ENCODE measurements around the gene NAV3. TPM values are rescaled to one million over a fixed set of nuclear protein-coding genes. Genes with fewer than 3 reads are reported as not detected.

The NAV3 gene
- total and polyA plus RNA-seq, 4 donors, result 0.25 to 40.3 (median 3.9) TPM

DNA sequence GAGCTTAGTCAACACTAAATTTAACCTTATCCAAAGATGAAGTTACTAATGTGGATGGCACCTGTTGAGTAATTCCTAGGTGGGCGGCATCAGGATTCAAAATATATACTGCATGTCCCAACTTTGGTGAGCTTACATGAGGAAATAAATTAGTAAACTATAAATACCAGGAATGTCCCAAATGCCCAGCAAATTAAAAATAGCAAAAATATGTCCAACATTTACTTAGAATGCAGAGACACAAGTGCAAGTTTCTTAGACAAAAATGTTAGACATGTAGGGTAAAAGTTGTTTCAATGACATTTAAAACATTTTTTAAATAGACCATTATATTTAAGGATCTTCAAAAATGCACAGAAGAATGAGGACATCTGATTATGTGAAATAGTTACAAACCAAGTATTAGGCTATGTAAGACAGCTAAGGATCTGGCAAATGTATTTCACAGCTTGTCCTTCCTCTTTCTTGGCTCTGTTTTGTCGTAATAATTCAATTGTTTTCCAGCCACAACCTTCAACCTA is 115.9 kb downstream of the NAV3 start:
- DNase-seq (no peak), ATAC-seq (ENCODE audit: low FRiP score) (no peak)
- no peaks in the 10 kb centered on the region for H3K9me3 ChIP-seq (ENCODE audit: control insufficient read depth, low read length)
- H3K27me3 ChIP-seq (ENCODE audit: control insufficient read depth in 1 of 2, insufficient read depth in 2 of 2, low read length in 1 of 2), result no peaks in the 10 kb centered on the region
- intact Hi-C loops (cut with DNase I), result no loop called here
- no peak overlapping the region for H3K4me3 ChIP-seq (ENCODE audit: low read length in 2 of 2)
- no peaks in the 10 kb centered on the region for H3K4me1 ChIP-seq (ENCODE audit: control insufficient read depth in 1 of 2, insufficient read depth in 2 of 2, low read length in 2 of 2)
- H3K27ac ChIP-seq (ENCODE audit: low read depth in 1 of 2, low read length in 2 of 2), result no peak overlapping the region
- 18 to 31% methylated on average over 2 of the region's 2 CpGs for WGBS, 2 donors
- H3K36me3 ChIP-seq (ENCODE audit: control insufficient read depth in 1 of 2, insufficient read depth in 2 of 2, low read length in 1 of 2), result no peaks in the 10 kb centered on the region

DNA sequence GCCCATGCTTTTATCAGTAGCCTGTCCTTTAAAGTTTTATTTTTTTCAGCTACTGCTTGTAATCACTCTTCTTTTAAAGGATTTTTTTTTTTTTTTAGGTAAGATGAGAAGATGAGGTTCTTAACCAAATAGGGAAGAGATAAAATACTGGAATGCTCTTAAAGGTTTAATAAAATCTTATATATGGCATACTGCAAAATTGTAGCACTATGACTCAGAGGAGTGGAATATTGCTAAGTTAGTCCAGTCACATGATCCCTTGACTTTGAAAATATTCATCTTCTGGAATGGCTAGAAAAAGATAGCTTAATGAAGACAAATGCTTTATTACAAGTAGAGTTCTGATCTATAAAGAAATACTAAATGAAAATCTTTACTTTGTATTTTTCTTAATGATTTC is 116.6 kb downstream of the NAV3 start:
- Histone ChIP-seq H3K9me3 (ENCODE audit: control insufficient read depth, low read length) (no peaks in the 10 kb centered on the region), H3K4me3 (ENCODE audit: low read length in 2 of 2) (no peak overlapping the region), H3K36me3 (ENCODE audit: control insufficient read depth in 1 of 2, insufficient read depth in 2 of 2, low read length in 1 of 2) (no peaks in the 10 kb centered on the region), H3K27ac (ENCODE audit: low read depth in 1 of 2, low read length in 2 of 2) (no peak overlapping the region), H3K4me1 (ENCODE audit: control insufficient read depth in 1 of 2, insufficient read depth in 2 of 2, low read length in 2 of 2) (no peaks in the 10 kb centered on the region), H3K27me3 (ENCODE audit: control insufficient read depth in 1 of 2, insufficient read depth in 2 of 2, low read length in 1 of 2) (no peaks in the 10 kb centered on the region)
- intact Hi-C loops (cut with DNase I), result no loop called here
- ATAC-seq (ENCODE audit: low FRiP score) (no peak), DNase-seq (no peak)

DNA sequence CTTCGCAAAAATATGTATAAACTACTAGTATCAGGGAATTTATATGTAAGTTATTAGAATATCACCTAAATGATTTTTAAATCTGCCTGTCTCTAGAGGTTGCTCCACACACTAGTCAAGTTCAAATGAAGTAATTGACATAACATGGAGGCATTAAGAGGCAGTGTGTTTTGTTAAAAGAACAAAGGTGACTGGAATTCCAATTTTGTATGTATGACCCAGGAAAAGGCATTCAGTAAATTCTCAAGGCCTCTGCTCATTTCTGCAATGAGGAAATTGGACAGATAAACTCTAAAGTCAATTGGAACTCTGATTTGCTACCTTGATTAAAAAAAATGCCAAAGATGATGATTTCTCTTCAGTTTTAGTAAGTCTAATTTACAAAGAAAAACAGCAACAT is 117.1 kb downstream of the NAV3 start:
- H3K4me1 ChIP-seq (ENCODE audit: control insufficient read depth in 1 of 2, insufficient read depth in 2 of 2, low read length in 2 of 2), result no peaks in the 10 kb centered on the region
- no peaks in the 10 kb centered on the region for H3K27me3 ChIP-seq (ENCODE audit: control insufficient read depth in 1 of 2, insufficient read depth in 2 of 2, low read length in 1 of 2)
- DNase-seq (no peak), ATAC-seq (ENCODE audit: low FRiP score) (no peak)
- H3K4me3 ChIP-seq (ENCODE audit: low read length in 2 of 2), result no peak overlapping the region
- intact Hi-C loops (cut with DNase I), result no loop called here
- no peaks in the 10 kb centered on the region for H3K36me3 ChIP-seq (ENCODE audit: control insufficient read depth in 1 of 2, insufficient read depth in 2 of 2, low read length in 1 of 2)
- no peak overlapping the region for H3K27ac ChIP-seq (ENCODE audit: low read depth in 1 of 2, low read length in 2 of 2)
- H3K9me3 ChIP-seq (ENCODE audit: control insufficient read depth, low read length), result no peaks in the 10 kb centered on the region
- WGBS, 2 donors, result 86 to 90% methylated on average over 1 of the region's 1 CpG

DNA sequence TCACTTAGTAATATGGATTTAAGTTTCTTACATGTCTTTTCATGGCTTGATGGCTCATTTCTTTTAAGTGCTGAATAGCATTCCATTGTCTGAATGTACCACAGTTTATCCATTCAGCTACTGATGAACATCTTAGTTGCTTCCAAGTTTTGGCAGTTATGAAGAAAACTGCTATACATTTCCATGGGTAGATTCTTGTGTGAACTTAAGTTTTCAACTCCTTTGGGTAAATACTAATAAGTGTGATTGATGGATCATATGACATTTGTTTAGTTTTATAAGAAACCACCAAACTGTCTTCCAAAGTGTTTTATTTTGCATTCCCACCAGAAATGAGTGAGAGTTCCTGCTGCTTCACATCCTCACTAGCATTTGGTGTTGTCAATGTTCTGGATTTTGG is 119.2 kb downstream of the NAV3 start:
- Histone ChIP-seq H3K4me3 (ENCODE audit: low read length in 2 of 2) (no peak overlapping the region), H3K27me3 (ENCODE audit: control insufficient read depth in 1 of 2, insufficient read depth in 2 of 2, low read length in 1 of 2) (no peaks in the 10 kb centered on the region), H3K9me3 (ENCODE audit: control insufficient read depth, low read length) (no peaks in the 10 kb centered on the region), H3K36me3 (ENCODE audit: control insufficient read depth in 1 of 2, insufficient read depth in 2 of 2, low read length in 1 of 2) (no peaks in the 10 kb centered on the region), H3K4me1 (ENCODE audit: control insufficient read depth in 1 of 2, insufficient read depth in 2 of 2, low read length in 2 of 2) (no peaks in the 10 kb centered on the region), H3K27ac (ENCODE audit: low read depth in 1 of 2, low read length in 2 of 2) (no peak overlapping the region)
- DNase-seq, result no peak
- no peak for ATAC-seq (ENCODE audit: low FRiP score)
- intact Hi-C loops (cut with DNase I), result no loop called here

DNA sequence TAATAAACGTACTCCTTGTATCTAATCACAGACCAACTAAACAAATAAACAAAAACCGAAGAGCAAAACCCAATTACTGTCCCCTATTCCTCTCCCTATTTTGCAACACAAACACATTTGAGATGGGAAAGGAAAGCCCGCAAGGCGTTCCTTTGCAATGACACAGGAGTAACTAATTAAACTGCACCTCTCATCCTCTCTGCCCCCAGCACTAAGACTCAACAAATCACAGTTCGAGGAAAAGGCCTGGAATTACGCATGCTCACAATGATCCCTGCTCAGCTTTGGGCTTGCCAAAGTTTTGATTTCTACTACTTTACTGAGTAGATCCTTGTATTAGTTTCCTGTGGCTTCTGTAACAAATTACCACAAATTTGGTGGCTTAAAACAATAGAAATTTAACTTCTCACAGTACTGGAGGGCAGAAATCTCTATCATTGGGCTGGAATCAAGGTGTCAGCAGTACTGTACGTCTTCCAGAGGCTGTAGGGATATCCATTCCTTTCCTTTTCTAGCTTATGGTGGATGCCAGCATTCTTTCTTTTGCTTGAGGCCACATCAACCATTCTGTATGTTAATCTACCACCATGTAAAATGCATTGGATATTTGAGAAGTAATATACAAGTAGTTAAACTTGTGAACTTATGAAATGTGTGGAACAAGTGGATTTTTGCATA is 123.0 kb downstream of the NAV3 start:
- no peaks in the 10 kb centered on the region for H3K4me1 ChIP-seq (ENCODE audit: control insufficient read depth in 1 of 2, insufficient read depth in 2 of 2, low read length in 2 of 2)
- no peaks in the 10 kb centered on the region for H3K36me3 ChIP-seq (ENCODE audit: control insufficient read depth in 1 of 2, insufficient read depth in 2 of 2, low read length in 1 of 2)
- ATAC-seq (ENCODE audit: low FRiP score) (no peak), DNase-seq (no peak)
- no peaks in the 10 kb centered on the region for H3K27me3 ChIP-seq (ENCODE audit: control insufficient read depth in 1 of 2, insufficient read depth in 2 of 2, low read length in 1 of 2)
- H3K4me3 ChIP-seq (ENCODE audit: low read length in 2 of 2), result no peak overlapping the region
- H3K27ac ChIP-seq (ENCODE audit: low read depth in 1 of 2, low read length in 2 of 2), result no peak overlapping the region
- peaks cover 1% of the 10 kb centered on the region for H3K9me3 ChIP-seq (ENCODE audit: control insufficient read depth, low read length)
- intact Hi-C loops (cut with DNase I), result no loop called here
- WGBS, 2 donors, result 77 to 78% methylated on average over 7 of the region's 7 CpGs

DNA sequence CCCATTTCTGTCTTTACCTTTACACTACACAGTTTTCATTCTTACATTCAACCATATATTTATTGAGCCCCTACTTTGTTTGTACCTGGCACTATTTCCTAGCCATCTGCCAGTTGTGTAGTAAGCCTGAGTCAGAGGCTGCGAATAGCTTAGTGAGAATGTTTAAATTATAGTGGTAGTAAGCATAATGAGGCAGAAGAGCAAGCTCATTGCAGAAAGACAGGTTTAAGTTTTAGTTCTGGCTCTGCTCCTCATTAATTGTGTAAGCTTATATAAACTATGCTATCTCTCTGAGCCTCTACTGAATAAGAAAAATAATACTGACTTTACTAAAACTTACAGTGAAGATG is 123.5 kb downstream of the NAV3 start:
- no peaks in the 10 kb centered on the region for H3K4me1 ChIP-seq (ENCODE audit: control insufficient read depth in 1 of 2, insufficient read depth in 2 of 2, low read length in 2 of 2)
- H3K27ac ChIP-seq (ENCODE audit: low read depth in 1 of 2, low read length in 2 of 2), result no peak overlapping the region
- intact Hi-C loops (cut with DNase I), result no loop called here
- DNase-seq, result no peak
- WGBS, 2 donors, result 87 to 95% methylated on average over 1 of the region's 1 CpG
- no peak overlapping the region for H3K4me3 ChIP-seq (ENCODE audit: low read length in 2 of 2)
- no peaks in the 10 kb centered on the region for H3K36me3 ChIP-seq (ENCODE audit: control insufficient read depth in 1 of 2, insufficient read depth in 2 of 2, low read length in 1 of 2)
- ATAC-seq (ENCODE audit: low FRiP score), result no peak
- peaks cover 1% of the 10 kb centered on the region for H3K9me3 ChIP-seq (ENCODE audit: control insufficient read depth, low read length)
- H3K27me3 ChIP-seq (ENCODE audit: control insufficient read depth in 1 of 2, insufficient read depth in 2 of 2, low read length in 1 of 2), result no peaks in the 10 kb centered on the region

DNA sequence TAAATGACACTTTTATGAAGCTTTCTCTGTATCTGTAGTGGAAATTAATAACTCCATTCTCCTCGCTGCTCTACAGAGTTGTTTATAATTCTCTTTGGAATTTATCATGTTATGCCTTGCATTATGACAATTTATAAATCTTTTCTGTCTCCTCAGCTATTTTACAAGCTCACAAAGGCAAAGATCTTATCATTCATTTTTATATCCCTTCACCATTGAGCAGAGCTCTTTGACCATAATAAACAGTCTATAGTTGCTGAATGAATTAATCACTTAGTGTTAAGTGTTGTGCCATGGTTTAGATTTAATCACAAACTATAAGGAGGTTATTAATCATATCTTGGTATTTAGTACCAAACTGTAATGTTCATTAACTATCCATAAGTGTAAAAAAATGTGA is 126.4 kb downstream of the NAV3 start:
- no peak overlapping the region for H3K4me3 ChIP-seq (ENCODE audit: low read length in 2 of 2)
- WGBS, 2 donors, result 39 to 64% methylated on average over 1 of the region's 1 CpG

DNA sequence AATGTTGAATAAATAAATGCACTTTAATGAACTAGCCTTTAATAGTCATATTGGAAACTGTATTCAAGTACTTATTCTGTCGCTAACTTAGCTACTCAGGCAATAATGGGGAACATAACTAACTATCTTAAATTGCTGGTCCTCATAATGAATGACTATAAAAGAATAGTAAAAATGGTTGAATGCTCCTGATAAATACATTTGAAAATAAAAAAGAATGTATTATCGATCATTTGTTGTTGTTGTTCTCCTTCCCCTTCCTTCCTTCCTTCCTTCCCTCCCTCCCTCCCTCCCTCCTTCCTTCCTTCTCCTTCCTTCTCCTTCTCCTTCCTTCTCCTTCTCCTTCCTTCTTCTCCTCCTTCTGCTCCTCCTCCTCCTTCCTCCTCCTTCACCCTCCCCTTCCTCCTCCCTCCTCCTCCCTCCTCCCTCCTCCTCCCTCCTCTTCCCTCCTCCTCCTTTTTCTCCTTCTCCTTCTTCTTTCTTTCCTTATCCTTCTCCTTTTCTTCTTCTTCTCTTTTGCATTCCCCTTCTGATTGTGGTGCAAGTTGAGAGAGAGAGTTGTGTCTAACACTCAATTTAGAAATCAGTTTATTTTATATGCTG is 133.0 kb downstream of the NAV3 start:
- DNase-seq, result no peak
- no peaks in the 10 kb centered on the region for H3K4me1 ChIP-seq (ENCODE audit: control insufficient read depth in 1 of 2, insufficient read depth in 2 of 2, low read length in 2 of 2)
- intact Hi-C loops (cut with DNase I), result no loop called here
- H3K36me3 ChIP-seq (ENCODE audit: control insufficient read depth in 1 of 2, insufficient read depth in 2 of 2, low read length in 1 of 2), result no peaks in the 10 kb centered on the region
- no peaks in the 10 kb centered on the region for H3K9me3 ChIP-seq (ENCODE audit: control insufficient read depth, low read length)
- 93 to 97% methylated on average over 2 of the region's 2 CpGs for WGBS, 2 donors
- H3K27me3 ChIP-seq (ENCODE audit: control insufficient read depth in 1 of 2, insufficient read depth in 2 of 2, low read length in 1 of 2), result no peaks in the 10 kb centered on the region
- no peak overlapping the region for H3K27ac ChIP-seq (ENCODE audit: low read depth in 1 of 2, low read length in 2 of 2)
- ATAC-seq (ENCODE audit: low FRiP score), result no peak
- no peak overlapping the region for H3K4me3 ChIP-seq (ENCODE audit: low read length in 2 of 2)

More for the DNA sequence above, 126.4 kb downstream of the NAV3 start:
- ATAC-seq (ENCODE audit: low FRiP score), result no peak
- Histone ChIP-seq H3K36me3 (ENCODE audit: control insufficient read depth in 1 of 2, insufficient read depth in 2 of 2, low read length in 1 of 2) (no peaks in the 10 kb centered on the region), H3K9me3 (ENCODE audit: control insufficient read depth, low read length) (peaks cover 1% of the 10 kb centered on the region), H3K27ac (ENCODE audit: low read depth in 1 of 2, low read length in 2 of 2) (no peak overlapping the region), H3K27me3 (ENCODE audit: control insufficient read depth in 1 of 2, insufficient read depth in 2 of 2, low read length in 1 of 2) (no peaks in the 10 kb centered on the region), H3K4me1 (ENCODE audit: control insufficient read depth in 1 of 2, insufficient read depth in 2 of 2, low read length in 2 of 2) (no peaks in the 10 kb centered on the region)
- no peak for DNase-seq
- intact Hi-C loops (cut with DNase I), result no loop called here

DNA sequence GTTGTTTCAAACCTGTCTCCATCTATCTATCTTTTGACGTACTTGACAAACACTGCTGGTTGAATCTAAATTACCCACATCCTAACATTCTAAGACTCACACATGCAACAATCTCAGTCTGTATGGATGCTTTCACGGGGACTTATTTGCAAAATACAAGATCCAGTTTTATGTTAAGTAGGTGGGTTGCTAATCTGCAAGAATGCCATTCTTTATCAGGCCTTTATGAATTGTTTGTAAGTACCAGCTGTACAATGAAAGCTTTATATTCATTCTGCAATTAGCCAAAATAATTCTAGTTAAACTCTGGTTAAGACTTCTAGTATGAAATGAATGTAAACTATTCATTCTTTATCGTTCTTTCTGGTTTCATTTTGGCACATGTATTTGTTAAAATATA is 135.1 kb downstream of the NAV3 start:
- intact Hi-C loops (cut with DNase I), result no loop called here
- H3K27me3 ChIP-seq (ENCODE audit: control insufficient read depth in 1 of 2, insufficient read depth in 2 of 2, low read length in 1 of 2), result no peaks in the 10 kb centered on the region
- no peak overlapping the region for H3K4me3 ChIP-seq (ENCODE audit: low read length in 2 of 2)
- WGBS, 2 donors, result 25 to 27% methylated on average over 3 of the region's 3 CpGs
- no peak overlapping the region for H3K27ac ChIP-seq (ENCODE audit: low read depth in 1 of 2, low read length in 2 of 2)
- no peak for DNase-seq
- H3K9me3 ChIP-seq (ENCODE audit: control insufficient read depth, low read length), result no peaks in the 10 kb centered on the region
- no peak for ATAC-seq (ENCODE audit: low FRiP score)
- no peaks in the 10 kb centered on the region for H3K36me3 ChIP-seq (ENCODE audit: control insufficient read depth in 1 of 2, insufficient read depth in 2 of 2, low read length in 1 of 2)
- no peaks in the 10 kb centered on the region for H3K4me1 ChIP-seq (ENCODE audit: control insufficient read depth in 1 of 2, insufficient read depth in 2 of 2, low read length in 2 of 2)

Data from aorta (tissue), 5 donors.